COLO668 (cell line): ENCODE data around the gene HSPA9.

Experiments used
- DNase-seq: peaks from one replicate; lab custom pipeline; 2025; ENCODE audit not compliant: unreplicated experiment; lab: John Stamatoyannopoulos, UW

Gene HSPA9

GRCh38 chr5:138564242-138564641, 11.0 kb downstream of the HSPA9 start:
- no peak for DNase-seq

- no peak for DNase-seq
Measured at GRCh38 chr5:138563340-138564118, 11.7 kb downstream of the HSPA9 start.

- no peak for DNase-seq
Measured at GRCh38 chr5:138560971-138561370, 14.2 kb downstream of the HSPA9 start.

GRCh38 chr5:138559937-138560336, 15.3 kb downstream of the HSPA9 start:
- DNase-seq: no peak

GRCh38 chr5:138557677-138558076, 17.5 kb downstream of the HSPA9 start:
- DNase-seq: no peak

- no peak for DNase-seq
Measured at GRCh38 chr5:138554143-138554542, 21.1 kb downstream of the HSPA9 start.

- DNase-seq: no peak
Measured at GRCh38 chr5:138553437-138554095, 21.6 kb downstream of the HSPA9 start.

GRCh38 chr5:138552657-138553056, 22.5 kb downstream of the HSPA9 start:
- DNase-seq: no peak

GRCh38 chr5:138549414-138549813, 25.8 kb downstream of the HSPA9 start:
- no peak for DNase-seq

- DNase-seq: no peak
Measured at GRCh38 chr5:138545919-138546562, 29.2 kb downstream of the HSPA9 start.

GRCh38 chr5:138544181-138545134, 30.7 kb downstream of the HSPA9 start:
- no peak for DNase-seq

- DNase-seq: no peak
Measured at GRCh38 chr5:138543730-138544104, 31.5 kb downstream of the HSPA9 start.

- DNase-seq: peak; percentile 97
Measured at GRCh38 chr5:138542956-138543729, 32.1 kb downstream of the HSPA9 start, which contains the start of gene ETF1. TSS of gene ETF1 (minus strand) at chr5:138543236. CDS start at chr5:138542918, 318 bp downstream.

- peak; percentile 9 for DNase-seq
Measured at GRCh38 chr5:138542180-138542955, 32.8 kb downstream of the HSPA9 start.

- no peak for DNase-seq
Measured at GRCh38 chr5:138541511-138542179, 33.6 kb downstream of the HSPA9 start.

GRCh38 chr5:138539791-138540190, 35.4 kb downstream of the HSPA9 start:
- DNase-seq: no peak

- no peak for DNase-seq
Measured at GRCh38 chr5:138538943-138539627, 36.1 kb downstream of the HSPA9 start.

GRCh38 chr5:138536665-138537315, 38.4 kb downstream of the HSPA9 start:
- DNase-seq: no peak
